ENCODE results near the gene VTN.

The VTN gene

DNA sequence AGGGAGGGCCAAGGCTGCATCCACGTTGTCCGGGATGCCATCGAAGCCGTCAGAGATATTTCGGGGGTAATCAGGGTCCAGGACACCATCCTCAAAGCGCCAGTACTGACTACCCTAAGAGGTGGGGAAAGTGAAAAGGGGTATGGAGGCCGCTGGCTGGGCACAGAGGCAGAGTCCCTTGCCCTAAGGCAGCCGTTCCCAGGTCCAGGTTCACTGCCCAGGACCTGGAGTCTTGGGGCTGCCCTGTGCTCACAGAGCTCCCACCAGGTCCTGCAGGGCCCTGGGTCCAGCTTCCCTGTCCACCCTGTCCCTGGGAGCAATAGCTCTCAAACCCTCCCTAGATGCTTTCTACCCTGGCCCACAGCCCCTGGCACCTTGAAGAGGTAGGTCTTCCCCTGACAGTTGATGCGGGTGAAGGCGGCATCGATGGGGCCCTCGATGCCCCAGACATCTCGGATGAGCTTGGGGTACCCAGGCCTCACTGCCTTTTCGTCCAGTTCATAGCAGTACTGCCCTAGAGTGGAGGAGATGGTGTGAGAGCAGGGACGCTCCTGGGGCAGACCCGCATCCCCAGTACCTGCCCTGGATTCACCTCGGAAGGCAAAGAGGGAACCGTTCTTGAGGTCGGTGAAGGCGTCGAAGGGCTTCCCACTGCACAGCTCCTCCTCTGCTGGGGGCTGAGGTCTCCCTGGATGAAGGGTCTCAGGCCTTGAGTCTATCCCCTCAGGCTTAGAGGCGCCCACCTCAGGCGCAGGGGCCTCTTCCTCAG lies 1.0 kb downstream of the VTN start:
- no peak for DNase-seq (ENCODE audit: insufficient read length, low spot score)
- no peak for FAIRE-seq
- no peak for TF ChIP-seq POLR2A (IDR thresholded peaks at IDR 0.05; ENCODE audit: low read depth, low read length)

DNA sequence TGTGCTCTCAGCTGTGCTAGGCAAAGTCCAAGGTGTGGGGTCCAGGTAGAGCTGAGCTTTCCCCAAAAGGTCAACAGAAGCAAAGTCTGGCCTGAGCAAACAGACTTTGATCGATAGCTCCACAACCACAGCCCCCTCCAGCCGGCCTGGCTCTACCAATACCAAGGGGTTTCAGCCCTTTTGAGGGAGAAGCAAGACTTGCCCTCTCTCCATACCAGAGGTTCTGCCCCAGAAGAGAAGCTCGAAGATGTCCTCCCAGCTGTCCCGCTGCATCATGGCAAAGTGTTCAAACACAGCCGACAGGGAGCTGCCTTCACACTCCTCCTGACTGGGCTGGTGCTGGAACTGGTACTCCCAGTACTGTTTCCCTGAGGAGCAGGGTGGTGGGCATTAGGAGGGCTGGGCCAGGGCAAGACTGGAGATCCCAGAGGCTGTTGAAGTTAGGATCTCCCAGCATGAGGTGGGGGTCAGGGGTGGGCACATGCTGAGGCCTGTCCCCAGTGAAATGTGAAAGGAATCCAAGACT lies 1.7 kb downstream of the VTN start:
- FAIRE-seq, result no peak
- no peak for TF ChIP-seq POLR2A (IDR thresholded peaks at IDR 0.05; ENCODE audit: low read depth, low read length)
- DNase-seq (ENCODE audit: insufficient read length, low spot score), result no peak

DNA sequence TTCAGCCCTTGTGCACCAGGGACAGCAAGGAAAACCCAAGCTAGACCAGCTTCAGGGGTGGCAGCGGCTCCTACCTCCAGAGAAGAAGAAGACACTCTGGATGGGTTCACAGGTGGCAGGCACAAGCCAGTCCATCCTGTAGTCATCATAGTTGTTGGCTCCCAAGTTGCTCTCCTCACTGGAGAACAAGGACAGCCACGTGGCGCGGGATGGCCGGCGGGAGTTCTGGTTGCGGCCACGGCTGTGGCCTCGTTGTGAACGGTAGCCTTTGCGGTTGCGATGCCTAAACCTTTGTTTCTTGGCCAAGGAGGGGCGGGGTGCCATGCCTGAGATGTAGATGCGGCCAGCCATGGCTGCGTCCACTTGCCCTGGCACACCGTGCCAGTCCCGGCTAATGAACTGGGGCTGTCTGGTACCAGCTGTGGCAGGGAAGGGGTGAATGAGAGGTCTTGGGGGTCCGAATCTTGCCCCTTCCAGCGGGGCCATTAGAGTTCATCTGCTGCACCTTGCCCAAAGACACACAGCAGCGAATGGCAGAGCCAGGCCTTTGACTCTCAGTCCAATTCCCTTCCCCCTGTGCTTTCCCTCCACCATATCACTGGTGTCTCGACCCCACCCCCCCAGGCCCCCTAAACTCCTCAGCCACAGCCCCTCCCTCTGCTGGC lies 2.3 kb downstream of the VTN start:
- no peak for FAIRE-seq
- no peak for DNase-seq (ENCODE audit: insufficient read length, low spot score)
- TF ChIP-seq POLR2A (IDR thresholded peaks at IDR 0.05; ENCODE audit: low read depth, low read length), result no peak

DNA sequence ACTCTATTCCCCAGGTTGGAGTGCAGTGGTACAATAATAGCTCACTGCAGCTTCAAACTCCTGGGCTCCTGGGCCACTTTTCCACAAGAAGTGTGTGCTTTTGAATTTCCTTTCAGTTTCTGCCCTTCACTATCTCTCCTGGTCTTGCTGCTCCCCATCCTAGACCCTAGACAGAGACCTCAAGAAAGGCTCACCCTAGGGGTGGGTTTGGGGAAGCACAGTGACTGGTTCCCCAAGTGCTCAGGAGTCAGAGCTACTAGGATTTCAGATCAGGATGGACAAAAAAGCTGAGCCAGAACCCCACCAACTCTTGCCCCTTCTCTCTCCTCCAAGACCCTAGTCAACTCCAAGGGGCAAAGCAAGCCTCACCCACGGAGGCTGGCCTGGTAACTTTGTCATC lies 3.5 kb downstream of the VTN start:
- FAIRE-seq (no peak), DNase-seq (ENCODE audit: insufficient read length, low spot score) (no peak)
- no peak for TF ChIP-seq POLR2A (IDR thresholded peaks at IDR 0.05; ENCODE audit: low read depth, low read length)

DNA sequence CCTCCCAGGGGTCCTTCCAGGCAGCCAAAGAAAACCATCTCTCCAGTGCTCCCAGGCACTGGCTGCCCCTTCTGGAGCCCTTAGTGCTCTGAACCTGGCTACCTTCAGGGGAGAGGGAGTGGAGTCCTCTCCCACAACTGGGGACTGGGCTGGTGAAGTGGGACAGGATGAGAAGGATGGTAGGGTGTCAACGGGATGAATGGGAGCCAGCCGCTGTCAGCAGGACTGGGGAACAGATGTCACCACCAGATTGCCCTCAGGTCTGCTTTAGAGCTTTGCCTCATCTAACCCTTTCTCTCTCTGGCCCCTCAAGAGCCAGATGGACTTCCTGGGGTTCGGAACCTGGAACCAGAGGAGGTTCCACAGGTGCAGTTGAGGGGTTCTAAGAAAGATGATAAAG lies 4.6 kb downstream of the VTN start:
- DNase-seq (ENCODE audit: insufficient read length, low spot score), result no peak
- TF ChIP-seq POLR2A (IDR thresholded peaks at IDR 0.05; ENCODE audit: low read depth, low read length), result no peak
- FAIRE-seq, result no peak

DNA sequence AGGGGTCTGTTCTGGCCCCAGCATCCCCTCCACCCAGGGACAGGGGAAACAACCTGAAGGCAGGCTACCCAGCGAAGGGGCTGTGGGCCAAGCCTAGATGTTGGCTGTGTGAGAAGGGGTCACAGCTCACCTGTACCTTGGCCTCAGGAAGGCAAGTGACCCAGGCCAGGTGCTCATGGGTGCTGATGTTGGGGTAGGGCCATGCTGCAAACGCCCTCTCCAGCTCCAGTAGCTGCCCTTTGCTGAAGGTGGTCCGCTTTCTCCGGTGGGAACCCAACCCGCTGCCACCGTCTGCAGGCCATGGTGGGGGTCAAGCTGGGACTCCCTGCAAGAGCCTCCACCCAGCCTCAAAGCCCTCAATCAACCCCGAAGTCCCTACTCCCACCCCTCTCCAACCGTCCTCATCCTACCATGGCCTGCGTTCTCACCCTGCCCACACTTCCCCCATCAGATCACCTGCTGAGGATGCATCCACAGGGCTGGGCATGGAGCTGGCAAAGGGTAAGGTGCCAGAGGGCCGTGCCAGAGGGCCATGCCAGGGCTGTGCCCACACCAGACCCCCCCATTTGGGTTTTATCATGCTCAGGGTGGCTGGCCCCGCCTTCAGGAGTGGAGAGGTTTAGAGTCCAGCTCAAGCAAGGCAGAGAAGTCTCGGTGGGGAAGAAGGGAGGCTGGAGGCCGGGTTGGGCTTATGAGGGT lies 5.3 kb downstream of the VTN start, which contains the start of gene SEBOX:
Gene SEBOX (minus strand): TSS at position 535 of the 699 bp plus-strand sequence. CDS start 48 bp downstream, at position 487.
- no peak for DNase-seq (ENCODE audit: insufficient read length, low spot score)
- FAIRE-seq, result no peak
- TF ChIP-seq POLR2A (IDR thresholded peaks at IDR 0.05; ENCODE audit: low read depth, low read length), result no peak

DNA sequence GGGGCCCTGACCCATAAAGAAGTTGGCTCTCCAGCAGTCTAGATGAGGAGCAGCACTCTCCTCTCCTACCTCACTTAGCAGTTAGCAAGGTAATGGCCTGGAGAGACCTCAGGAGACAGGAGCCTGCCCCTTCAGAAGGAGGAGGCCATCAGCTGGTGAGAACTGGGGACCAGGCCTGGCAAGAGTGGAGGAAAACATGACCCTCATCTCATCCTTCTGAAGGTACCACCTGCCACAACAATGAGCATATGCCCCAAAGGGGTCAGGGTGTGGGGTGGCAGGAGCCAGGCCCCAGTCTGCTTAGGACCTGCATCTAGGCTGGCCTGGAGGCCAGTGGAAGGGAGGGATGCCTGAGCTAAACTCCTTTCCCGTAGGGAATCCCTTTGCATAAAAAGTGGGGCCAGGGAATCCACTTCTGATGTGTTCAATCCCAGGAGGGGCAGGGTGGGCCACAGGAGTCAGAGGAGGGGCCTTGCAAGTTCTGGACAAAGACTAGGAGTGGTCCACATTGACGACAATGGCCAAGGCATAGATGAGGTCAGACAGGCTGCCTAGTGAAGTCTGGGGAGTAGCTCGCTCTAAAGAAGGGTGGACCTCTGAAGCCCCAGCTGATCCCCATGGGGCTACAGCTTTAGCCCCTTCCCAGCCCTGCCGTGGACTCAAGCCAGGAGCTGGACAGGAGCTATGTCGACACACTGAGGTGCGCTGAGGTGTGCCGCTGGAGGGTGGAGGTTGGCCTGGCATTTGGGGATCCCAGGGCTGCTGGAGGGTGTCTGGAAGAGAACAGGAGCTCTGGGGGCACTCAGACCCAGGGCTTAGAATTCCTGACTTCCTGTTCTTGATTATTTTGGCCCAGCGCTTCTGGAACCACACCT lies 6.1 kb downstream of the VTN start:
- FAIRE-seq (no peak), DNase-seq (ENCODE audit: insufficient read length, low spot score) (no peak)
- no peak for TF ChIP-seq POLR2A (IDR thresholded peaks at IDR 0.05; ENCODE audit: low read depth, low read length)

DNA sequence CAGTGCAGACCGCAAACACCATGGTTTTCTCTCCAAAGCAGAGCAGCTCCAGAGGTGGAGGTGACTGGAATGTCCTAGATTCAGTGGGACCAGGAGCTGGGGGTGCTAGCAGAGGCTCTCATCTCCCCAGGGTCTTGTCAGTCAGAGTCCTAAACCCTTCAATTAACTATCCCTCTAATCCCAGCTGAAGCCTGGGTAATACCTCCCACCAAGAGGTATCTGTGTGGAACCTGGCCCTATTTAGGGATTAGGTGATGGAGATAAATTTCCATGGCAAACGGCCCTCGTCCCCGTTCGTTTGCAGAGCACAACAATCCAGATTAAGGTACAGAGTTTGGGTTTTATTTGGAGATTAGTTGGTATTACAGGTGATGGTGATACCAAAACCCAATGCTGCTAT lies 6.9 kb downstream of the VTN start:
- no peak for FAIRE-seq
- no peak for DNase-seq (ENCODE audit: insufficient read length, low spot score)
- no peak for TF ChIP-seq POLR2A (IDR thresholded peaks at IDR 0.05; ENCODE audit: low read depth, low read length)

DNA sequence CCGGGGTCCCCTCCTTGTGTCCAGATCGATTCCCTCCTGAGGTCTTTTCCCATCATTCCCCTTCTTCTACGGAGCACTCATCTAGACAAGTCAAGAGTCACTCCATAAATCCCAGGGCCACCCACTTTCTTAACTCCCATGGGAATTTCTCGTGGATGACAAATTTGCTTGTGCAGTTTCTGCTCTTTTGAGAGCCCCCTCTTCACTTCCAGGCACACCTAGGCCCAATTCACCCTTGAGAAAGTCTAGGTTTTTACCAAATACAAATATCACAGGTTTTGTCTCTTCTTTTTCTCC lies 12.3 kb downstream of the VTN start:
- DNase-seq (ENCODE audit: insufficient read length, low spot score) (no peak), FAIRE-seq (no peak)
- no peak for TF ChIP-seq POLR2A (IDR thresholded peaks at IDR 0.05; ENCODE audit: low read depth, low read length)

DNA sequence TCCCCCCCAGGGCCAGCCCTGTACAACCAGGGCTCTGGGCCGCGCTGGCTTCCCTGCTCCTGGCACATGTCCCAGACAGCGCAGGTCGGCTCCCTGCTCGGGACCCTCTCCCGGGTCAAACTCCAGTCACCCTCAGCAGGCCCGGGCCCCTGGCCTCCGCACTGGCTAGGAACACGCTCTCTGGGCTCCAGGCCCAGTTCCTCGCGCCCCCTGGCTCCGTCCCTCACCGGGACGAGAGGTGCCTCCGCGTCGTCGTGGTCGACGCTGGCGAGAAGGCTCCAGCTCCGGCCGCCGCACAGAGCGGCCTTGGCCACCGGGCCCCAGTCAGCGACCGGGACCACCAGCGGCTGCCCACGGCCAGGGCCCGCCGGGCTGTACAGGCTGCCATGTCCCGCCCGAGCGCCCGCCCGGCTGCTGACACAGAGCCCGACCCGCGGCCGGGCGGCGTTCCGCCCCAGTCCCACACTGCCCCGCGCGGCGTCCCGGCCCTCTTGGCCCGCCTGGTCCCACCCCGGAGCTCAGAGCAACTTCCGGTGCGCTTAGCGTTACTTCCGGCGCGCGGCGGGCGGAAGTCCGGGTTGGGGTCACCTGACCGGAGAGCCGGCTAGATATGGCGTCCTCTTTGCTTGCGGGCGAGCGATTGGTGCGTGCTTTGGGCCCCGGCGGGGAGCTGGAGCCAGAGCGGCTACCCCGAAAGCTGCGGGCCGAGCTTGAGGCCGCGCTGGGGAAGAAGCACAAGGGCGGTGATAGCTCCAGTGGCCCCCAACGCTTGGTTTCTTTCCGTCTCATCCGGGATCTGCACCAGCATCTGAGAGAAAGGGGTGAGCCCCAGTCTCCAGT lies 12.8 kb downstream of the VTN start, which contains the start of gene POLDIP2:
Gene POLDIP2 (minus strand): TSS at position 467 of the 840 bp plus-strand sequence. CDS start 79 bp downstream, at position 388.
- peak; percentile 86 for TF ChIP-seq POLR2A (IDR thresholded peaks at IDR 0.05; ENCODE audit: low read depth, low read length)
- FAIRE-seq (no peak), DNase-seq (ENCODE audit: insufficient read length, low spot score) (peak; percentile 75)

DNA sequence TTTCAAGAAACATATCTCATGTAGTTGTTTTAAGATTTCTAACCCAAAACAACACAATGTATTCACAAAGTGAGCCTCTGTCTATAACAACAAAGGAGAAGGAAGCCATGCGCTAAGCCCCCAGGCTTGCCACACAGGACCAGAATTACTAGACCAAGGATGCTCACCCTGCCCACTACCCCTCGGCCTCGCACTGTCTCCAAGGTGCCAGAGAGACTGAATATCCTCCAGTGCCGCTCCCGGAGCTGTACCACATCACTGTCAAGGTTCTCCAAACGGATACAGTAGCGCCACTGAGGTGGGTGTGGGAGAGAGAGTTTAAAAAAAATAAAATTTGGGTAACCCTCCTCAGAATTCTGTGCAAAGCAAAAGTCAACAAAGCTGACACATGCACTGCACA lies 19.8 kb downstream of the VTN start:
- DNase-seq (ENCODE audit: insufficient read length, low spot score), result no peak
- no peak for FAIRE-seq
- TF ChIP-seq POLR2A (IDR thresholded peaks at IDR 0.05; ENCODE audit: low read depth, low read length), result no peak

DNA sequence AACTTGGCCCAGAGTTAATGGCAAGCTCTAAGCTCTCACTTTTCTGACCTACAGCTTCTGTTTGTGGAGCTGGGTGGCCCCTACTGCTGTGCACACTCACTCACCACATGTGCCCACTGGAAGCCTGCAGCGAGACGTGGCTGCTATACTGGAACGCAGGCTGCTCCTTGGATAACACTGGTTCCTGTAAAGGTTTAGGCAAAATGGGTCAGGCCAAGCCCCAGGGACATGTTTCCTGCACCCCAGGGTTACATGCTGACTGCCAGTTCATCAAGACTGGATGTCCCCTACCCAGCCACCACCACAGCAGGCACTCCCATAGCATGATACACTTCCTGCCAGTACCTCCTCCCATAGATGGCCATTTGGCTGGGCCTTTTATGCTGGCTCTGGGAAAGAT lies 21.1 kb downstream of the VTN start:
- no peak for FAIRE-seq
- no peak for DNase-seq (ENCODE audit: insufficient read length, low spot score)
- no peak for TF ChIP-seq POLR2A (IDR thresholded peaks at IDR 0.05; ENCODE audit: low read depth, low read length)

All from H54 (cell line).